Upper lobe of right lung (tissue), 1 donor: ENCODE measurements around the gene CIB2. TPM values are rescaled to one million over a fixed set of nuclear protein-coding genes. Genes with fewer than 3 reads are reported as not detected.

ENCODE experiments used
- ATAC-seq: fragments of 200-7000 bp; cut with Tn5 transposase; one replicate; pipeline ENCODE4 v1.9.1; 2020; ENCODE audit warnings: mild to moderate bottlenecking, moderate library complexity
- DNase-seq: peaks from one replicate; pipeline ENCODE4 v3.0.0-alpha.2; 2020
- H3K27ac ChIP-seq: fragments of 200-600 bp; one replicate; pipeline ENCODE4 v1.8.0; 2022
- H3K27me3 ChIP-seq: fragments of 200-600 bp; one replicate; pipeline ENCODE4 v1.8.0; 2022; ENCODE audit warnings: mild to moderate bottlenecking
- H3K36me3 ChIP-seq: fragments of 200-600 bp; one replicate; pipeline ENCODE4 v1.8.0; 2022
- H3K4me1 ChIP-seq: fragments of 200-600 bp; one replicate; pipeline ENCODE4 v1.8.0; 2022
- H3K4me3 ChIP-seq: fragments of 200-600 bp; one replicate; pipeline ENCODE4 v1.8.0; 2022; ENCODE audit warnings: mild to moderate bottlenecking
- H3K9me3 ChIP-seq: fragments of 200-600 bp; one replicate; pipeline ENCODE4 v1.8.0; 2022
- intact Hi-C: fragments of 100-400 bp; cut with DNase I; formaldehyde crosslinking; loops from one replicate; pipeline ENCODE4 v1.11.0; 2022
- total RNA-seq: library from RNA; stranded (reverse); fragmentation: NEBNext Ultra II Directional; extraction: Animal tissue kit (Norgen Biotek cat#: 25700); gene quantifications from one replicate; pipeline ENCODE4 v1.2.1, GENCODE V29; 2021
- TF ChIP-seq, protein P1 (sequence below): fragments of 200-600 bp; IDR thresholded peaks from one replicate; pipeline ENCODE4 v1.8.0; 2022; ENCODE audit warnings: antibody characterized with exemption
- donor health status: DM: no; HTN: yes; CAD: no; lungs with severe emphysema.

CIB2 gene
- total RNA-seq, 1 donor from 2014 or later = 1.9 TPM

DNA sequence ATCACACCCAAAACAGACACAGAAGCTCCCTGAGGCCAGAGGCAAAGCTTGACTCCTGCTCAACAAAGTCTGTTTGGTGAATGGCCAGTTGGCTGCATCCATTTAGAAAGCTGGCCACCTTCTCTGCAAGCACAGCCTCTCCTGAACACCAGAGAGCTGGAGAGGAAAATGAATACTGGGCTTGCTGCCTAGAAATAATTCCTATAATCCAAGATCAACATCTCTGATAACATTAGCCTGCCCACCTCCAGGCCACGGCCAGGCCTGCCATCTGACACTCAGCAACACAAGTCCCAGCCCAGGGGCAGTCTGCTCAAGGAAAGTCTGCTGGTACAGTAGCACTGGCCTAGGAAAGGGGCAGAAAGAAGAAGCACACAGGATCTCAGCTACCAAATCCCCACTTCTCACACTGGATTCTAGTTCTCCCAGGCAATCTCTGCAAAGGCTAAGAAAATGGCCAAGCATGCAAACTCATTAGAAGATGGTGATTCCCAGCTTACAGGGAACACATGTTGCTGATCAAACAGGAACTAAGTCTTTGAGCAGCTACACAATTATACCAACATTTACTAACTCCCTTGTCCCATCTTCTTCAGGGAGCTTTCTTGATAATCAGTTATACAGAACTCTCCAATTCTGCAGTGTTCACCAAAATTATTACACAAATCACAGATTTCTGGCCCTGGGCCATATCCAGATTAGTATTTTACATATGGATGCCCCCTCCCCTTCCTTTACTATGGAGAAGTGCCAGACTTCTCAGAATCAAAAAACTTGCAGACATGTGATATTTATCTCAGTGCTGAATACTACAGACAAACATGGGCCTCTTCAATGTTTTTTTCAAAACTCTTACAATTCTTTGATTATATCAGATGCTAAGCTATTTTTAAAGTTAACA lies 63.7 kb downstream of the CIB2 start:
- intact Hi-C loops = no loop called here
- no peak overlapping the region for H3K4me3 ChIP-seq
- H3K27me3 ChIP-seq = no peaks in the 10 kb centered on the region
- peak overlapping the region; percentile 82 for H3K27ac ChIP-seq
- no peak for DNase-seq
- TF ChIP-seq, protein P1, sequence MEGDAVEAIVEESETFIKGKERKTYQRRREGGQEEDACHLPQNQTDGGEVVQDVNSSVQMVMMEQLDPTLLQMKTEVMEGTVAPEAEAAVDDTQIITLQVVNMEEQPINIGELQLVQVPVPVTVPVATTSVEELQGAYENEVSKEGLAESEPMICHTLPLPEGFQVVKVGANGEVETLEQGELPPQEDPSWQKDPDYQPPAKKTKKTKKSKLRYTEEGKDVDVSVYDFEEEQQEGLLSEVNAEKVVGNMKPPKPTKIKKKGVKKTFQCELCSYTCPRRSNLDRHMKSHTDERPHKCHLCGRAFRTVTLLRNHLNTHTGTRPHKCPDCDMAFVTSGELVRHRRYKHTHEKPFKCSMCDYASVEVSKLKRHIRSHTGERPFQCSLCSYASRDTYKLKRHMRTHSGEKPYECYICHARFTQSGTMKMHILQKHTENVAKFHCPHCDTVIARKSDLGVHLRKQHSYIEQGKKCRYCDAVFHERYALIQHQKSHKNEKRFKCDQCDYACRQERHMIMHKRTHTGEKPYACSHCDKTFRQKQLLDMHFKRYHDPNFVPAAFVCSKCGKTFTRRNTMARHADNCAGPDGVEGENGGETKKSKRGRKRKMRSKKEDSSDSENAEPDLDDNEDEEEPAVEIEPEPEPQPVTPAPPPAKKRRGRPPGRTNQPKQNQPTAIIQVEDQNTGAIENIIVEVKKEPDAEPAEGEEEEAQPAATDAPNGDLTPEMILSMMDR = no peak
- H3K9me3 ChIP-seq = no peaks in the 10 kb centered on the region
- no peak for ATAC-seq
- H3K4me1 ChIP-seq = peaks cover 96% of the 10 kb centered on the region
- no peaks in the 10 kb centered on the region for H3K36me3 ChIP-seq

DNA sequence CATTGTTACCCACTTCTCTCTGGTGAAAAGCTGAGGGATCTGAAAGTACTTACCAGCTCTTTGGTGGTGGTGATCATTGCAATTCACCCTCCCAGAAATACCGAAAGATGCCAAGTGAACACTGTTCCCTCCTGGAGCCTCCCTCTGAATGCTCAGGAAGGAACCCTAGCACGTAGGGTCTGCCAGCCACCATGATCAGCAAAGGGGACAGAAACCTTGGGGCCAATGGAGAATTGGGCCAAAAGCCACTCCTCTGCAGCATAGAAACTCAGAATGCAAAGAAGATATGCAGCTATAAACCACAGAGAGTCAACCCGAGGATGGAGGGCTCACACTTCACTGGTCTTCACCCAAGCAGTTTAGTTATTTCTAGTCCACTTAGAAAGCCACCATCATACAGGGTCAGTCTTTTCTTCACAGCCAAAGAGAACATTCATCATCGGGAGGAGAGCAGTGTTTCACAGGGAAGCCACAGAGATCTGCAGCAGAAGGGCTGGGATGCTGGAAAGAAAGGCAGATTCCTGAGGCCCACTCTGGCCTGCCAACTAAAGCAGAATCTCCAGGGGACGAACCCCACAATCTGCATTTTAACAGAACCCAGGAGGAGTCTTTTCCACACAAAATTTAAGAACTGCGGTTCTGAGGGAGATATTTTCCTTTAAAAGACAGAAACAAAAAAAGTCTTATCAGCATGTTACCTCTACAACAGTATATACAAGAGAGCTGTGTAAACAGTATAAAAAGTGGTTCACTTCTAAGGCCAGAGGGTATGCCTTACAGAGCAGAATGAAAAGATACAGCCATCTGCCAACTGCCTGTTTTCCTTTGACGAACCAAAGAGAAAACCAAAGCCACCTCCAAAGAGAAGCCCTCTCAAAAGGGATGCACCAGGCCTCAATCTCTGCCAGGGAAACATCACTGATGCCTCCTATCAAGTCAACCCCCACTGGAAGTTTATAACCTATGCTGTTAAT lies 65.0 kb downstream of the CIB2 start:
- peaks cover 93% of the 10 kb centered on the region for H3K4me1 ChIP-seq
- H3K36me3 ChIP-seq = no peaks in the 10 kb centered on the region
- no peak overlapping the region for H3K4me3 ChIP-seq
- ATAC-seq (no peak), DNase-seq (no peak)
- no peaks in the 10 kb centered on the region for H3K9me3 ChIP-seq
- no peaks in the 10 kb centered on the region for H3K27me3 ChIP-seq
- peak overlapping the region; percentile 82 for H3K27ac ChIP-seq
- intact Hi-C loops = no loop called here
- TF ChIP-seq, protein P1 = no peak

DNA sequence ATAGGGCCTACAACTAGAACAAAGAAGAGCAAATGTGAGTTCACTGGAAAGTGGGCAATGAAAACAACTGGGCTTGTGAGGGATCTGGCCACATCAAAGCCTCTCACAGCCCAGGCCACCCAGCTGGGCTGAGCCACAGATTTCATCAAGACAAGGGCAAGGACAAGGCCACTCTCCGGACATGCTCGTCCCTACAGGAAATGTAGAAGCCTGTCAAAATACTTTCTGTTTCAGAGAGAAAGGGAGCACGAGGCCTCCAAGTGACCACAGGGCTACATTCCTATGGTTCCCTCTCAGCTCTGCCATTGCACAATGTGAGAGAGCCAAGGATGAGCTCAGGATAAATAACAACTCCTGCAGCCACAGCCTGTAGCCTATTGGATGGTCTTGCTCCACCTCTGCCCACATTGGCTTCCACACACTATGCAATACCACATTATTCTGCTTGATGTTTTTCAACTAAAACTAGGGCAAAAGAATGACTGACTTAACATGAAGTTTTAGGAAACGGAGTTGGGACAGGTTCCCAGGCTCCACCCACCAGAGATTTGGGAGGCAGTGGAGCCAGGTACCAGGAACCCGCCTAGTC lies 65.9 kb downstream of the CIB2 start:
- peaks cover 92% of the 10 kb centered on the region for H3K4me1 ChIP-seq
- H3K27me3 ChIP-seq = no peaks in the 10 kb centered on the region
- H3K36me3 ChIP-seq = no peaks in the 10 kb centered on the region
- intact Hi-C loops = no loop called here
- peak overlapping the region; percentile 82 for H3K27ac ChIP-seq
- ATAC-seq (peak; percentile 88), DNase-seq (peak; percentile 78)
- no peaks in the 10 kb centered on the region for H3K9me3 ChIP-seq
- TF ChIP-seq, protein P1 = no peak
- no peak overlapping the region for H3K4me3 ChIP-seq

DNA sequence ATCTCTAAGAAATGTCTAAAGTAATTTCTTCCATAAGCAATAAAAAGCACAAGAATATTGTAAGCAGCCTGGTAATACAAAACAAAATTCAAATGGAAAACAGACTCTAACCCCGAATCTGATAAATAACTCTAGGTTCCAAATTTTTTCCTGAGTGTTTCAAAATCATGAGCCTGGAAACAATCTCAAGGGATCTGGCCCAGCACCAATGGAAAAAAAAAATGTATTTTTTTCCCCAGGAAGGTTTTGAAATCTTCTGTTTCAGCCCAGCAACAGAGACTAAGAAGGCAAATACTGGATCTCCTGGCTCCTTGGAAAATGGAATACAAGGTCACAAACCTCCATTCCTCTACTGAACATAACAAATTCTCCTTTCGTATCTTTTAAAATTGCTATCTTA lies 66.7 kb downstream of the CIB2 start:
- H3K27ac ChIP-seq = peak overlapping the region; percentile 82
- H3K4me3 ChIP-seq = no peak overlapping the region
- intact Hi-C loops = no loop called here
- ATAC-seq = no peak
- TF ChIP-seq, protein P1 = no peak
- H3K27me3 ChIP-seq = no peaks in the 10 kb centered on the region
- no peaks in the 10 kb centered on the region for H3K36me3 ChIP-seq
- H3K4me1 ChIP-seq = peaks cover 90% of the 10 kb centered on the region
- no peaks in the 10 kb centered on the region for H3K9me3 ChIP-seq
- DNase-seq = no peak

DNA sequence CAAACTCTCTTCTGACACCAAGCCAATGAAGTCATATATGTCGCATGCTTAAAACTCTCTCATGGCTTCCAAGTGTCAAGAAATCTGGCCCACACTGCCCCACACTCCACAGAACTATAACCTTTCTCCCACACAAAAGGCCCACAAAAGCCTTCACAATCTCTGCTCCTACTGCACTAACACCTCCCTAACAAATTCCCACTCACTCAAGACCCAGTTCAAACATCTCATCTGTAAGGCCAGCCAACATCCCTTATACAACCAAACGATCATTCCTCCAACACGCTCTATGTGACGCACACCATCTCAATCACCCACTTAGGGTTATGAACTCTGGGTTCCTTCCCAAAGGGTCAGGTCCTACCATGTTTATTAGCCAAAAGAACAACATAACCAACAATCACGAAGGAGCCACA lies 67.3 kb downstream of the CIB2 start:
- DNase-seq (no peak), ATAC-seq (no peak)
- no peaks in the 10 kb centered on the region for H3K27me3 ChIP-seq
- no peaks in the 10 kb centered on the region for H3K36me3 ChIP-seq
- H3K4me1 ChIP-seq = peaks cover 90% of the 10 kb centered on the region
- H3K9me3 ChIP-seq = no peaks in the 10 kb centered on the region
- H3K27ac ChIP-seq = peak overlapping the region; percentile 82
- TF ChIP-seq, protein P1 = no peak
- intact Hi-C loops = no loop called here
- no peak overlapping the region for H3K4me3 ChIP-seq
